Measurements from ENCODE around the gene PRKN. TPM values are rescaled to one million over a fixed set of nuclear protein-coding genes. Genes with fewer than 3 reads are reported as not detected.

PRKN gene
- total and polyA plus RNA-seq, 2 experiments from 2014 or later: 11.7 to 28.1 TPM

- no peaks in the 10 kb centered on the region for H3K36me3 ChIP-seq
- no peaks in the 10 kb centered on the region for H3K27me3 ChIP-seq
- no peak for TF ChIP-seq CTCF (IDR thresholded peaks at IDR 0.05; ENCODE audit: low read depth, low read length)
- H3K9me3 ChIP-seq (ENCODE audit: low read depth): no peaks in the 10 kb centered on the region
- DNase-seq (ENCODE audit: low read depth in 1 of 2, low spot score in 1 of 2): no peak
- H3K27ac ChIP-seq: no peak overlapping the region
- H3K4me3 ChIP-seq: no peak overlapping the region
- H3K4me1 ChIP-seq (ENCODE audit: low read depth): peaks cover 16% of the 10 kb centered on the region
Observed at GRCh38 chr6:161924516-161925116, 803.0 kb downstream of the PRKN start.

- Histone ChIP-seq H3K4me3 (no peak overlapping the region), H3K4me1 (ENCODE audit: low read depth) (peaks cover 16% of the 10 kb centered on the region), H3K27ac (no peak overlapping the region), H3K36me3 (no peaks in the 10 kb centered on the region), H3K27me3 (no peaks in the 10 kb centered on the region), H3K9me3 (ENCODE audit: low read depth) (no peaks in the 10 kb centered on the region)
- TF ChIP-seq CTCF (IDR thresholded peaks at IDR 0.05; ENCODE audit: low read depth, low read length): peak; percentile 39
- DNase-seq (ENCODE audit: low read depth in 1 of 2, low spot score in 1 of 2): peak; percentile 63 to 65
Observed at GRCh38 chr6:161922631-161923119, 804.9 kb downstream of the PRKN start.

GRCh38 chr6:161921602-161922395 is 805.8 kb downstream of the PRKN start:
- no peak for DNase-seq (ENCODE audit: low read depth in 1 of 2, low spot score in 1 of 2)
- Histone ChIP-seq H3K9me3 (ENCODE audit: low read depth) (no peaks in the 10 kb centered on the region), H3K4me1 (ENCODE audit: low read depth) (peaks cover 13% of the 10 kb centered on the region), H3K27ac (no peak overlapping the region), H3K27me3 (no peaks in the 10 kb centered on the region), H3K4me3 (no peak overlapping the region), H3K36me3 (no peaks in the 10 kb centered on the region)
- no peak for TF ChIP-seq CTCF (IDR thresholded peaks at IDR 0.05; ENCODE audit: low read depth, low read length)

DNA sequence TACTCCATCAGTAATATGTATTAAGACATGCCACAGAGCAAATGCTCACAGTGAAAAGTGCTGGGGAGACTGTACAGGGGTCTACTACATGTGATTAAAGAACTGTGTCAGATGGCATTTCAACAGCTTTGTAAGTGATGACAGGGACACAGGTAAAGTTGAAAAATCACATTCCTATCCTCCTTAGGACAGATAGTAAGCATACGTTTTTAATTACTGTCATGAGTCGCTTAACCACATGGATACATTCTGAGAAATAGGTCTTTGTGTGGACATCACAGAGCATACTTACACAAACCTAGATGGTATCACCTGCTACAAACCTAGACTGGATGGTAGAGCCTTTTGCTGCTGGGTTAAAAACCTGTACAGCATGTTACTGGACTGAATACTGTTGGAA is 807.9 kb downstream of the PRKN start:
- H3K27ac ChIP-seq: no peak overlapping the region
- no peaks in the 10 kb centered on the region for H3K36me3 ChIP-seq
- TF ChIP-seq CTCF (IDR thresholded peaks at IDR 0.05; ENCODE audit: low read depth, low read length): no peak
- no peaks in the 10 kb centered on the region for H3K9me3 ChIP-seq (ENCODE audit: low read depth)
- H3K27me3 ChIP-seq: no peaks in the 10 kb centered on the region
- H3K4me1 ChIP-seq (ENCODE audit: low read depth): no peaks in the 10 kb centered on the region
- H3K4me3 ChIP-seq: no peak overlapping the region
- peak in 1 of 2 donors; percentile 35 for DNase-seq (ENCODE audit: low read depth in 1 of 2, low spot score in 1 of 2)

DNA sequence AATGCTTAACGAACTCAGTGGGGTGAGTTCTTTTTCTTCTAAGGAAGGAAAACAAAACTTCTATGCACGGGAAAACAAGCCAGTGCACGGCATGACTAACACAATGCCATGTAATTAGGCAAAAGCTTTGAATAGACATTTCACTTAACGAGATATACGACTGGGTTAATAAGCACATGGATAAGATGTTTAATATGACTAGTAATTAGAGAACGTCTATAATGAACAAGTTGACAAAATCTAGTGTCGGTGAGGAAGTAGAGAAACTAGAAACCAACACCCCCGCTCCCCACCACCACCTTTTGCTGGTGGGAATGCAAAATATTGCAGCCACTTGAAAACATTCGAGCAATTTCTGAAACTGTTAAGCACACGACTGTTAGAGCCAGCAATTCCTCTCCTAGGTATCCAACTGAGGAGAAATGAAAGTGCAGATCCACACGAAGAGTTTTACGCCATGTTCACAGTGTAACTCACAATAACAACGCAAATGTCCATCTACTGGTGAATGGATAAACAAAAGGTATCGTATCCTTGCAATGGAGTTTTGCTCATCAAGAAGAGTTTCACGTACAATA is 808.8 kb downstream of the PRKN start:
- Histone ChIP-seq H3K4me3 (no peak overlapping the region), H3K27me3 (no peaks in the 10 kb centered on the region), H3K9me3 (ENCODE audit: low read depth) (no peaks in the 10 kb centered on the region), H3K36me3 (no peaks in the 10 kb centered on the region), H3K27ac (no peak overlapping the region), H3K4me1 (ENCODE audit: low read depth) (no peaks in the 10 kb centered on the region)
- no peak for TF ChIP-seq CTCF (IDR thresholded peaks at IDR 0.05; ENCODE audit: low read depth, low read length)
- DNase-seq (ENCODE audit: low read depth in 1 of 2, low spot score in 1 of 2): no peak
